Mesendoderm (in vitro differentiated cells): Measurements from ENCODE around the gene MYCN.
"Not testable (repeated sequence)": the region's sequence is repeated elsewhere in the genome, so short reads cannot be mapped to it uniquely, and the experiment has no call there.

ENCODE experiments used
- DNase-seq: peaks from one replicate; pipeline ENCODE4 v3.0.0; 2013
- H2AK5ac ChIP-seq: 2 replicates; pipeline ENCODE4 v1.6.1; 2013; ENCODE audit warnings: low read length, inconsistent platforms
- H2BK120ac ChIP-seq: 2 replicates; pipeline ENCODE4 v1.6.1; 2013; ENCODE audit warnings: low read depth, mild to moderate bottlenecking, low read length, moderate library complexity, mixed read lengths
- H2BK15ac ChIP-seq: replicated peaks from 2 replicates; pipeline ENCODE4 v1.6.1; 2013; ENCODE audit warnings: low read depth, mild to moderate bottlenecking, moderate library complexity
- H2BK5ac ChIP-seq: 2 replicates; pipeline ENCODE4 v1.6.1; 2013; ENCODE audit warnings: low read length, inconsistent platforms
- H3K18ac ChIP-seq: 2 replicates; pipeline ENCODE4 v1.6.1; 2013; ENCODE audit warnings: mild to moderate bottlenecking, low read length, mixed read lengths
- H3K23ac ChIP-seq: one replicate; pipeline ENCODE4 v1.6.1; 2013; ENCODE audit warnings: low read length
- H3K27ac ChIP-seq: 2 replicates; pipeline ENCODE4 v1.5.1; 2013; ENCODE audit warnings: low read depth, mild to moderate bottlenecking, inconsistent platforms, low read length, moderate library complexity
- H3K27me3 ChIP-seq: 2 replicates; pipeline ENCODE4 v1.6.1; 2013; ENCODE audit warnings: low read length, control low read depth, mild to moderate bottlenecking, inconsistent platforms; ENCODE audit not compliant: insufficient read depth, poor library complexity
- H3K36me3 ChIP-seq: 2 replicates; pipeline ENCODE4 v1.6.1; 2013; ENCODE audit warnings: low read length, inconsistent platforms; ENCODE audit not compliant: control insufficient read depth, insufficient read depth
- H3K4ac ChIP-seq: one replicate; pipeline ENCODE4 v1.6.1; 2013; ENCODE audit warnings: low read depth, mild to moderate bottlenecking, low read length, moderate library complexity
- H3K4me1 ChIP-seq: 2 replicates; pipeline ENCODE4 v1.6.1; 2013; ENCODE audit warnings: low read depth, low read length, inconsistent platforms; ENCODE audit not compliant: control insufficient read depth
- H3K4me2 ChIP-seq: 2 replicates; pipeline ENCODE4 v1.6.1; 2013; ENCODE audit warnings: low read length
- H3K4me3 ChIP-seq: 2 replicates; pipeline ENCODE4 v1.5.1; 2013; ENCODE audit warnings: mild to moderate bottlenecking, low read length
- H3K56ac ChIP-seq: one replicate; pipeline ENCODE4 v1.6.1; 2013; ENCODE audit warnings: low read length
- H3K79me1 ChIP-seq: 2 replicates; pipeline ENCODE4 v1.6.1; 2013; ENCODE audit warnings: low read length, inconsistent platforms
- H3K79me2 ChIP-seq: 2 replicates; pipeline ENCODE4 v1.6.1; 2013; ENCODE audit warnings: mild to moderate bottlenecking, low read length; ENCODE audit not compliant: control insufficient read depth, insufficient read depth
- H3K9ac ChIP-seq: 2 replicates; pipeline ENCODE4 v1.6.1; 2013; ENCODE audit warnings: low read length, inconsistent platforms
- H4K5ac ChIP-seq: one replicate; pipeline ENCODE4 v1.6.1; 2013; ENCODE audit warnings: low read length
- H4K8ac ChIP-seq: one replicate; pipeline ENCODE4 v1.6.1; 2013; ENCODE audit warnings: low read depth, mild to moderate bottlenecking, control low read depth, low read length, moderate library complexity
- WGBS: extraction: QIAGEN DNeasy Blood & Tissue Kit; methylation state at CpG from one replicate; pipeline ENCODE4 v1.1.7; 2013; ENCODE audit warnings: low lambda C conversion rate, missing lambda C conversion rate; ENCODE audit not compliant: insufficient coverage; ENCODE audit errors: extremely low coverage; 5-methylcytosine and 5-hydroxymethylcytosine counted together

MYCN gene

GRCh38 chr2:15899751-15900493, 40.4 kb upstream of the MYCN start:
- H3K79me1 ChIP-seq = no peaks in the 10 kb centered on the region
- no CpG with 5 or more reads among the region's 6 CpGs for WGBS
- no peak overlapping the region for H3K56ac ChIP-seq
- no peak overlapping the region for H2BK15ac ChIP-seq
- H3K36me3 ChIP-seq = no peaks in the 10 kb centered on the region
- H3K27ac ChIP-seq = no peak overlapping the region
- H3K4me1 ChIP-seq = no peaks in the 10 kb centered on the region
- no peak overlapping the region for H4K5ac ChIP-seq
- no peak overlapping the region for H2BK5ac ChIP-seq
- no peaks in the 10 kb centered on the region for H3K27me3 ChIP-seq
- H3K23ac ChIP-seq = no peak overlapping the region
- no peaks in the 10 kb centered on the region for H3K79me2 ChIP-seq
- H3K4me3 ChIP-seq = no peak overlapping the region
- H3K4me2 ChIP-seq = no peak overlapping the region
- no peak overlapping the region for H4K8ac ChIP-seq
- no peak overlapping the region for H2AK5ac ChIP-seq
- H3K9ac ChIP-seq = no peak overlapping the region
- no peak overlapping the region for H3K18ac ChIP-seq
- no peak overlapping the region for H2BK120ac ChIP-seq
- no peak for DNase-seq
- H3K4ac ChIP-seq = no peak overlapping the region

GRCh38 chr2:15901095-15901807, 39.1 kb upstream of the MYCN start:
- H2AK5ac ChIP-seq = no peak overlapping the region
- no peak overlapping the region for H4K5ac ChIP-seq
- no peak for DNase-seq
- H4K8ac ChIP-seq = no peak overlapping the region
- no peak overlapping the region for H2BK120ac ChIP-seq
- no peak overlapping the region for H3K9ac ChIP-seq
- no peaks in the 10 kb centered on the region for H3K79me2 ChIP-seq
- no peak overlapping the region for H2BK15ac ChIP-seq
- no CpG with 5 or more reads among the region's 5 CpGs for WGBS
- no peaks in the 10 kb centered on the region for H3K4me1 ChIP-seq
- H3K56ac ChIP-seq = no peak overlapping the region
- no peak overlapping the region for H3K4ac ChIP-seq
- H3K4me2 ChIP-seq = no peak overlapping the region
- no peak overlapping the region for H3K18ac ChIP-seq
- no peak overlapping the region for H3K27ac ChIP-seq
- no peaks in the 10 kb centered on the region for H3K36me3 ChIP-seq
- no peaks in the 10 kb centered on the region for H3K27me3 ChIP-seq
- H3K23ac ChIP-seq = no peak overlapping the region
- no peaks in the 10 kb centered on the region for H3K79me1 ChIP-seq
- no peak overlapping the region for H3K4me3 ChIP-seq
- H2BK5ac ChIP-seq = no peak overlapping the region

- no peak overlapping the region for H3K27ac ChIP-seq
- no peak overlapping the region for H3K18ac ChIP-seq
- no peaks in the 10 kb centered on the region for H3K79me2 ChIP-seq
- H2BK15ac ChIP-seq = no peak overlapping the region
- H3K27me3 ChIP-seq = no peaks in the 10 kb centered on the region
- no peaks in the 10 kb centered on the region for H3K36me3 ChIP-seq
- H3K56ac ChIP-seq = no peak overlapping the region
- no peak overlapping the region for H4K8ac ChIP-seq
- H3K9ac ChIP-seq = no peak overlapping the region
- WGBS = no CpG with 5 or more reads among the region's 3 CpGs
- H3K4me3 ChIP-seq = no peak overlapping the region
- no peak overlapping the region for H2AK5ac ChIP-seq
- H2BK5ac ChIP-seq = no peak overlapping the region
- H3K4ac ChIP-seq = no peak overlapping the region
- no peak overlapping the region for H3K4me2 ChIP-seq
- no peak overlapping the region for H2BK120ac ChIP-seq
- H3K23ac ChIP-seq = no peak overlapping the region
- no peaks in the 10 kb centered on the region for H3K4me1 ChIP-seq
- H3K79me1 ChIP-seq = no peaks in the 10 kb centered on the region
- H4K5ac ChIP-seq = no peak overlapping the region
- DNase-seq = no peak
These were observed 38.6 kb upstream of the MYCN start for GRCh38 chr2:15901808-15902130.

- H3K4me2 ChIP-seq, H2BK120ac ChIP-seq, H2AK5ac ChIP-seq, H3K4me1 ChIP-seq, H3K27ac ChIP-seq, H4K8ac ChIP-seq, H3K18ac ChIP-seq, H3K27me3 ChIP-seq, H3K56ac ChIP-seq, H3K36me3 ChIP-seq, H3K4ac ChIP-seq, H3K79me1 ChIP-seq, DNase-seq, H2BK5ac ChIP-seq, H3K9ac ChIP-seq, H3K4me3 ChIP-seq, H3K79me2 ChIP-seq, H2BK15ac ChIP-seq, H3K23ac ChIP-seq, H4K5ac ChIP-seq: not testable (repeated sequence)
- WGBS = no CpG with 5 or more reads among the region's 3 CpGs
These were observed 36.4 kb upstream of the MYCN start for GRCh38 chr2:15903910-15904309.

- H4K8ac ChIP-seq = no peak overlapping the region
- no peak for DNase-seq
- no peak overlapping the region for H2BK15ac ChIP-seq
- no peak overlapping the region for H4K5ac ChIP-seq
- no peaks in the 10 kb centered on the region for H3K36me3 ChIP-seq
- H2AK5ac ChIP-seq = no peak overlapping the region
- H3K23ac ChIP-seq = no peak overlapping the region
- H3K18ac ChIP-seq = no peak overlapping the region
- H3K4me3 ChIP-seq = no peak overlapping the region
- H3K56ac ChIP-seq = no peak overlapping the region
- H3K4ac ChIP-seq = no peak overlapping the region
- no peak overlapping the region for H3K27ac ChIP-seq
- H3K79me2 ChIP-seq = no peaks in the 10 kb centered on the region
- H3K4me1 ChIP-seq = no peaks in the 10 kb centered on the region
- no peak overlapping the region for H3K9ac ChIP-seq
- no peak overlapping the region for H2BK5ac ChIP-seq
- H3K27me3 ChIP-seq = no peaks in the 10 kb centered on the region
- H3K79me1 ChIP-seq = no peaks in the 10 kb centered on the region
- no peak overlapping the region for H3K4me2 ChIP-seq
- no peak overlapping the region for H2BK120ac ChIP-seq
These were observed 35.1 kb upstream of the MYCN start for GRCh38 chr2:15905267-15905645.
